KOPT-K1 (cell line): ENCODE measurements around the gene ANKS1A.
"Not testable (repeated sequence)": the region's sequence is repeated elsewhere in the genome, so short reads cannot be mapped to it uniquely, and the experiment has no call there.

Experiments used
- H3K27ac ChIP-seq: fragments of 200-600 bp; sonication (generic); 2 replicates; pipeline ENCODE4 v1.5.1; 2016; ENCODE audit warnings: antibody characterized with exemption, mild to moderate bottlenecking, low read depth, low read length; ENCODE audit not compliant: poor library complexity, severe bottlenecking
- H3K36me3 ChIP-seq: fragments of 200-600 bp; sonication (generic); 2 replicates; pipeline ENCODE4 v1.5.1; 2017; ENCODE audit warnings: antibody characterized with exemption, mild to moderate bottlenecking, low read length, moderate library complexity; ENCODE audit not compliant: insufficient read depth
- H3K9me3 ChIP-seq: fragments of 200-600 bp; sonication (generic); 2 replicates; pipeline ENCODE4 v1.5.1; 2017; ENCODE audit warnings: antibody characterized with exemption, low read length, mild to moderate bottlenecking; ENCODE audit not compliant: insufficient read depth, poor library complexity, severe bottlenecking

ANKS1A gene

GRCh38 chr6:35099116-35099515 lies 210.1 kb downstream of the ANKS1A start:
- H3K9me3 ChIP-seq, result no peaks in the 10 kb centered on the region

DNA sequence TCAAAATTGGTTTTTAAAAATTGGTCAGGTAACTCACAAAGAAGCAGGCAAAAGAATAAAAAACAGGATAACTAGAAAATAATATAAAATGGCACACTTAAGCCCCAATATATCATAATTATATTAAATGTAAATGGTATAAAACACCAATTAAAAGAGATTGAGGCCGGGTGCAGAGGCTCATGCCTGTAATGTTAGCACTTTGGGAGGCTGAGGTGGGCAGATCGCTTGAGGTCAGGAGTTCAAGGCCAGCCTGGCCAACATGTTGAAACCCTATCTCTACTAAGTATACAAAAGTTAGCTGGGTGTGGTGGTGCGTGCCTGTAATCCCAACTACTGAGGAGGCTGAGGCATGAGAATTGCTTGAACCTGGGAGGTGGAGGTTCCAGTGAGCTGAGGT lies 216.0 kb downstream of the ANKS1A start:
- Histone ChIP-seq H3K9me3 (no peaks in the 10 kb centered on the region), H3K27ac (no peak overlapping the region), H3K36me3 (no peaks in the 10 kb centered on the region)

More at GRCh38 chr6:35099116-35099515, 210.1 kb downstream of the ANKS1A start:
- no peaks in the 10 kb centered on the region for H3K36me3 ChIP-seq
- no peak overlapping the region for H3K27ac ChIP-seq

GRCh38 chr6:35106061-35106460 lies 217.0 kb downstream of the ANKS1A start:
- H3K27ac ChIP-seq, H3K36me3 ChIP-seq, H3K9me3 ChIP-seq: not testable (repeated sequence)

DNA sequence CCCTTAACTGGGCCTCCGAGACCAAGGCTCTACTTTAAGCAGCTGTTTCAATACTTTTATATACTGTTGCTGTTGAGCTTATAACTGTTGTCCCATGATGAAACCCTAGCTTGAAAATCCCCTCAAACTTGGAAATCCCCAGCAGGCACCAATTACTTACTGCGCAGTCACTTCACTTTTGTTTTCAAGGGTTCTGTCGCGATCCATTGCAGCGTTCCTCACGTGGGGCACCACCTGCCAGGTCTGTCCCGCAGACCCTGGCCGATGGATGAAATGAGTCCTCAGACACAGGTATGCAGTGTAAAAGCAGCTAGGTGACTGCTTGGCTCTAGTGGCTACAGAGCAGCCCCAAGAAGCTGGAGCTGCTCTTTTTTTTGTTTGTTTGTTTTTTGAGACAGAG lies 218.2 kb downstream of the ANKS1A start:
- H3K36me3 ChIP-seq, H3K27ac ChIP-seq, H3K9me3 ChIP-seq: not testable (repeated sequence)

GRCh38 chr6:35107761-35108160 lies 218.7 kb downstream of the ANKS1A start:
- not testable (repeated sequence) for H3K27ac ChIP-seq, H3K36me3 ChIP-seq

GRCh38 chr6:35108309-35108885 lies 219.3 kb downstream of the ANKS1A start:
- H3K27ac ChIP-seq, result no peak overlapping the region
- H3K9me3 ChIP-seq, result peaks cover 8% of the 10 kb centered on the region

More at GRCh38 chr6:35107761-35108160, 218.7 kb downstream of the ANKS1A start:
- not testable (repeated sequence) for H3K9me3 ChIP-seq

DNA sequence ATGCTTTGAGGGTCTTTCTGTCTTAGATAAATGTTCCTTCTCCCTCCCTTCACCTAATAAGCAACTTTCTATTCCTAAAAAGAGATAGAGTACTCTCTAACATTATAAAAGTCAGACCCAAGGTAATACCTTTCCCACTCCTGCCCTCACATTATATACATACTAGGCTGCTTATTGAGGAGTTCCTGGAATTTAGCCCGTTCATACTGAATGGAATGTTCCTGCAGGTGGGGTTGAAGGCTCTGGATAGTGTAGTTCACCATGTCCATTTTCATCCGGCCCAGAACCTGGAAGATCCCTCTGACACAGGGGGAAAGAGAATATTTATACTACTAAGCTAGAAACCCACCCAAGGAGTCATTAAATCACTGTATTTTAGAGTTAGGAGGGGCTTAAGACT lies 231.7 kb downstream of the ANKS1A start:
- H3K27ac ChIP-seq, result no peak overlapping the region
- no peaks in the 10 kb centered on the region for H3K36me3 ChIP-seq

More at GRCh38 chr6:35108309-35108885, 219.3 kb downstream of the ANKS1A start:
- no peaks in the 10 kb centered on the region for H3K36me3 ChIP-seq

GRCh38 chr6:35124356-35124755 lies 235.3 kb downstream of the ANKS1A start:
- no peaks in the 10 kb centered on the region for H3K36me3 ChIP-seq
- no peak overlapping the region for H3K27ac ChIP-seq
- no peaks in the 10 kb centered on the region for H3K9me3 ChIP-seq

More for the DNA sequence above, 231.7 kb downstream of the ANKS1A start:
- H3K9me3 ChIP-seq, result no peaks in the 10 kb centered on the region

DNA sequence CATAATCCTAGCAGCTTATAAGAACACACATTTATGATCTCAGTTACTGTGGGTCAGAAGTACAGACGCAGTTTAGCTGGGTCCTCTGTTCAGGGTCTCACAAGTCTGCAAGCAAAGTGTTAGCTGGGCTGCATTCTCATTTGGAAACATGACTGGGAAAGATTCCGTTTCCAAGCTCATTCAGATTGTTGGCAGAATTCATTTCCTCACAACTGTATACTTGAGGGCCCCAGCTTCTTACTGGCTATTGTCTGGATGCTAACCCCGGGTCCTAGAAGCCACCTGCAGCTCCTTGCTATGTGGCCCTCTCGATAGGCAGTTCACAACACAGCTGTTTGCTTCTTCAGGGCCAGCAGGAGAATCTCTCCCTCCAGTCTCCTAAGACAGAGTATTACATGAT lies 239.0 kb downstream of the ANKS1A start:
- H3K27ac ChIP-seq, result no peak overlapping the region
- no peaks in the 10 kb centered on the region for H3K36me3 ChIP-seq
- no peaks in the 10 kb centered on the region for H3K9me3 ChIP-seq

DNA sequence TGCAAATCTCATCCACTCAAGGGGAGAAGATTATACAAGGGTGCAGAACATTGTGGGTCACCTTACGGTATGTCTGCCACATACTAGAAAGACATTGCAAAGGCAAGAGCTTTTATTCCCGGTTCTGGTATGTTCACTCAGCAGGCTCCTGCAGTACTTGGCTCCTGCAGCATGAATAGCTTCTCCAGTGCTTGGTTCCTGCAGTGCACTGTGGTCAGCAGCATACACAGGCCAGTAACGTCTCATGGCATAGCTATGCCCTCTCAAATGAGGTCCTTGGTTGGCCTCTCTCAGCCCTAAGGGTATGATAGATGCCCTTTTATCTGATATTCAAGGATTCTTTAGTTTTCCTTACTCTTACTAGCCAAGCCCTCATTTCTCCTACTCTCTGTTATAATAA lies 239.4 kb downstream of the ANKS1A start:
- no peak overlapping the region for H3K27ac ChIP-seq

DNA sequence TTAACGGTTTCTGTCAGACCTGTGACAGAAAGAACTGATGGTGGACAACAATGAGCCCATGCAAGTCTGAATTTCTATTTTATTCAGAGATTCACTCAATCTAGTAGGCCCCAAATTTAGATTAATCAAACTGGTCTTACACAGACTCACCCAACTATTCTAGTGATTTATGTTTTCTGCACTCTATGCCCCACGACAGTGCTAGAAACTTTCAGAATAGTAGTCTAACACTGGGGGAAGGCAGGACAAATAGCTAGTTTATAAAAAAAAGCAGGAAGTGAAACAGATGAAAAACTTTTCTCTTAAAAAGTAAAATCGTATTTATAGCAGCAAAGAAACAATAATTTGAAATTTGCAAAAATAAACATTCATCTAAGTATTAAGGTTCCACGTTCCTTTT lies 247.1 kb downstream of the ANKS1A start:
- no peak overlapping the region for H3K27ac ChIP-seq
- no peaks in the 10 kb centered on the region for H3K36me3 ChIP-seq
- H3K9me3 ChIP-seq, result no peaks in the 10 kb centered on the region

More for the DNA sequence above, 239.4 kb downstream of the ANKS1A start:
- no peaks in the 10 kb centered on the region for H3K9me3 ChIP-seq
- H3K36me3 ChIP-seq, result no peaks in the 10 kb centered on the region

GRCh38 chr6:35138191-35138590 lies 249.1 kb downstream of the ANKS1A start:
- not testable (repeated sequence) for H3K27ac ChIP-seq, H3K36me3 ChIP-seq, H3K9me3 ChIP-seq

GRCh38 chr6:35139470-35139869 lies 250.4 kb downstream of the ANKS1A start:
- Histone ChIP-seq H3K9me3 (no peaks in the 10 kb centered on the region), H3K27ac (no peak overlapping the region), H3K36me3 (no peaks in the 10 kb centered on the region)

DNA sequence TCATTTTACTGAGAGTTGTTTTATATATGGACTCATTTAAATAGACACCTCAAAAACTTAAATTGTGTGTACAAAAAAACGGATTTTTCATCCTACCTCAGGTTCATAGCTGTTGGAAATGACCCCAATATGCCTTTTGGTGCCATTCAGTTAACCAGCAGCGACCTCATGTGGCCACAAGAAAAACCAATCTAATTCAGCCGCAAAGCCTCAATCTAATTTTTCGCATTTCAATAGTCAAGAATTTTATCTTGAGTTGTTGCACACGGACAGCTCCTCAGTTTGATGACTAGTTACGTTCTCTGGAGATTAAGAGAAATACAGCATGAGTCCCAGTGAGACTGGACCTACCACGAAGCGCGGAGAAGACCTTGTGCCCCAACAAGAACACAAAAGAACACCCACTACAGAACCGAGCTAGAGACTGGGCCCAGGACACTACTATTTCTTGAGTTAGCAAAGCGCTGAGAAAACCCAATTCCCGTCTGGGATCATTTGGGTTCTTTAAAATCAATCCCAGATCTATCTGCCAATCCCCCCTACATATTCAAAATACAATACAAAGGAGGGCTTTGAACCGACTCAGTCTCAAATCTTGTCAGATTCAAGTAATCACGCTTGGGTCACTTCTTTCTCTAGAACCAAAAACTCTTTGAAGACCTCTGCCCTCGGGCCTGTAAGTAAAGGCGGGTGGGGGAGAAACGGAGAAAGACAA lies 251.0 kb downstream of the ANKS1A start:
- H3K36me3 ChIP-seq, result no peaks in the 10 kb centered on the region
- H3K9me3 ChIP-seq, result no peaks in the 10 kb centered on the region
- H3K27ac ChIP-seq, result no peak overlapping the region

GRCh38 chr6:35140639-35141006 lies 251.6 kb downstream of the ANKS1A start:
- no peaks in the 10 kb centered on the region for H3K9me3 ChIP-seq
- H3K36me3 ChIP-seq, result no peaks in the 10 kb centered on the region
- H3K27ac ChIP-seq, result no peak overlapping the region
